SK-N-SH treated with all-trans-retinoic acid at 6 μM for 48 hours (cell line): ENCODE data around the gene CUL1.

Source experiments
- CSDC2 ChIP-seq: fragments of 250-450 bp; sonication (Bioruptor Pico); IDR thresholded peaks from 2 replicates; pipeline ENCODE4 v1.5.0; 2020; ENCODE audit warnings: mild to moderate bottlenecking, moderate library complexity
- GLIS3 ChIP-seq: fragments of 250-450 bp; sonication (Bioruptor Pico); IDR thresholded peaks from 2 replicates; pipeline ENCODE4 v1.5.0; 2020; ENCODE audit warnings: mild to moderate bottlenecking, moderate library complexity
- OSR1 ChIP-seq: fragments of 250-450 bp; sonication (Bioruptor Pico); IDR thresholded peaks from 2 replicates; pipeline ENCODE4 v1.8.0; 2022; ENCODE audit warnings: moderate library complexity, mild to moderate bottlenecking, inconsistent platforms
- RARB ChIP-seq: fragments of 250-450 bp; sonication (Bioruptor Pico); IDR thresholded peaks from 2 replicates; pipeline ENCODE4 v1.8.0; 2021; ENCODE audit warnings: mild to moderate bottlenecking, moderate library complexity
- SNAI2 ChIP-seq: fragments of 250-450 bp; sonication (Bioruptor Pico); IDR thresholded peaks from 2 replicates; pipeline ENCODE4 v1.5.0; 2020; ENCODE audit warnings: mild to moderate bottlenecking, moderate library complexity
- ZFP3 ChIP-seq: fragments of 250-450 bp; sonication (Bioruptor Pico); IDR thresholded peaks from 2 replicates; pipeline ENCODE4 v1.5.0; 2020; ENCODE audit warnings: mild to moderate bottlenecking, moderate library complexity
- ZNF8 ChIP-seq: fragments of 450-650 bp; formaldehyde crosslinking; IDR thresholded peaks from 2 replicates; pipeline ENCODE4 v1.5.0; 2020; ENCODE audit warnings: mild to moderate bottlenecking, moderate library complexity

- no peak for TF ChIP-seq SNAI2 (CRISPR knock-in tag)
- TF ChIP-seq RARB (CRISPR knock-in tag): no peak
- TF ChIP-seq GLIS3: no peak
- no peak for TF ChIP-seq OSR1
- TF ChIP-seq CSDC2: no peak
- no peak for TF ChIP-seq ZFP3
- TF ChIP-seq ZNF8 (CRISPR knock-in tag): no peak
Observed at GRCh38 chr7:148800677-148801076, 102.0 kb downstream of the CUL1 start.
